Cardiac fibroblast (primary cell): ENCODE results near the gene DPYD.
A peak's percentile ranks its signal among the peaks of the same experiment; 100 is the strongest.

ENCODE experiments used
- DNase-seq, 2 donors: peaks; one replicate each; pipeline versions ENCODE4 v3.0.0 to v3.0.0-alpha.2; 2010; ENCODE audit warnings: low read depth in 2 of 2
- H3K4me3 ChIP-seq, 2 donors: replicated peaks in 1 of 2; 1 replicate in 1 of 2; 2 replicates in 1 of 2; pipeline ENCODE4 v1.5.1; 2011; ENCODE audit warnings: low read depth in 2 of 2, low read length in 2 of 2, mild to moderate bottlenecking in 2 of 2, moderate library complexity in 1 of 2
- TF ChIP-seq, protein P1 (sequence below): IDR thresholded peaks from one replicate; pipeline ENCODE4 v1.5.1; 2011; ENCODE audit warnings: low read depth, mild to moderate bottlenecking, low read length, inconsistent platforms

Gene DPYD

GRCh38 chr1:97901017-97901658 is 19.7 kb downstream of the DPYD start:
- peak overlapping the region; percentile 9 to 39 for H3K4me3 ChIP-seq
- TF ChIP-seq, protein P1, sequence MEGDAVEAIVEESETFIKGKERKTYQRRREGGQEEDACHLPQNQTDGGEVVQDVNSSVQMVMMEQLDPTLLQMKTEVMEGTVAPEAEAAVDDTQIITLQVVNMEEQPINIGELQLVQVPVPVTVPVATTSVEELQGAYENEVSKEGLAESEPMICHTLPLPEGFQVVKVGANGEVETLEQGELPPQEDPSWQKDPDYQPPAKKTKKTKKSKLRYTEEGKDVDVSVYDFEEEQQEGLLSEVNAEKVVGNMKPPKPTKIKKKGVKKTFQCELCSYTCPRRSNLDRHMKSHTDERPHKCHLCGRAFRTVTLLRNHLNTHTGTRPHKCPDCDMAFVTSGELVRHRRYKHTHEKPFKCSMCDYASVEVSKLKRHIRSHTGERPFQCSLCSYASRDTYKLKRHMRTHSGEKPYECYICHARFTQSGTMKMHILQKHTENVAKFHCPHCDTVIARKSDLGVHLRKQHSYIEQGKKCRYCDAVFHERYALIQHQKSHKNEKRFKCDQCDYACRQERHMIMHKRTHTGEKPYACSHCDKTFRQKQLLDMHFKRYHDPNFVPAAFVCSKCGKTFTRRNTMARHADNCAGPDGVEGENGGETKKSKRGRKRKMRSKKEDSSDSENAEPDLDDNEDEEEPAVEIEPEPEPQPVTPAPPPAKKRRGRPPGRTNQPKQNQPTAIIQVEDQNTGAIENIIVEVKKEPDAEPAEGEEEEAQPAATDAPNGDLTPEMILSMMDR, result no peak
- peak; percentile 81 to 82 for DNase-seq

GRCh38 chr1:97898948-97899347 is 21.9 kb downstream of the DPYD start:
- DNase-seq, result peak in 1 of 2 donors; percentile 53
- no peak overlapping the region for H3K4me3 ChIP-seq
- TF ChIP-seq, protein P1, result no peak

DNA sequence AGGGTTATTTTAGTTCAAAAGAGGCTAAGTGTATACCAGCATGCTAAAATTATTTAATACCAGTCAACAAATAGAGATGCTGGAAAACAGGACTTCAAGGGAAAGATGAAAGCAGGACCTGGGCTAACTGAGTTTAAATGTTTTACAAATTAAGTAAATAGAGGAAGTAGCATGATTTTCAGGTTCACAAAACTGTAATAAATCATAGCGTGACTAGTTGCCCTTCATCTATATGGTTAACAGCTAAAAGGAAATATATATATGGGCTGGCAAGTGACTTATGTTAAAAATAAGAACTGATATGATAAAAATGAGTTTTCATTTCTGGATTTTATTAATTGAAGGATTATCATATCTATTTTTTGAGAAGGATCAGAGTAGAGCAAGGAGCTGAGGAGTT is 25.6 kb downstream of the DPYD start:
- TF ChIP-seq, protein P1, result no peak
- no peak overlapping the region for H3K4me3 ChIP-seq
- DNase-seq, result no peak

- H3K4me3 ChIP-seq, result no peak overlapping the region
- DNase-seq, result peak in 1 of 2 donors; percentile 38
- TF ChIP-seq, protein P1, result no peak
Measured at GRCh38 chr1:97893844-97894243, 27.0 kb downstream of the DPYD start.

- no peak for DNase-seq
- TF ChIP-seq, protein P1, result no peak
Measured at GRCh38 chr1:97886199-97886598, 34.6 kb downstream of the DPYD start.

GRCh38 chr1:97883823-97884222 is 37.0 kb downstream of the DPYD start:
- DNase-seq, result no peak
- H3K4me3 ChIP-seq, result no peak overlapping the region
- TF ChIP-seq, protein P1, result no peak

More at GRCh38 chr1:97886199-97886598, 34.6 kb downstream of the DPYD start:
- H3K4me3 ChIP-seq, result no peak overlapping the region

GRCh38 chr1:97877307-97877706 is 43.5 kb downstream of the DPYD start:
- no peak for DNase-seq
- TF ChIP-seq, protein P1, result no peak
- H3K4me3 ChIP-seq, result no peak overlapping the region
